ENCODE results near the gene RANGRF. TPM values are rescaled to one million over a fixed set of nuclear protein-coding genes. Genes with fewer than 3 reads are reported as not detected.

The RANGRF gene
- total and polyA plus RNA-seq, 9 of the 15 experiments (the other 6 are each of a cell fraction or from before 2014, with no cell fraction given): 7.6 to 60.0 (median 16.0) TPM

- TF ChIP-seq MYC (IDR thresholded peaks at IDR 0.05; ENCODE audit: low read depth, low read length): peak; percentile 51
- no peak for TF ChIP-seq MYC (CRISPR knock-in tag; IDR thresholded peaks at IDR 0.05; ENCODE audit: borderline replicate concordance, low read depth)
- peak; percentile 65; the same call in 1 of the 2 replicates for TF ChIP-seq RBFOX2 (IDR thresholded peaks at IDR 0.05; ENCODE audit: low read depth, low read length)
- TF ChIP-seq, protein P1, sequence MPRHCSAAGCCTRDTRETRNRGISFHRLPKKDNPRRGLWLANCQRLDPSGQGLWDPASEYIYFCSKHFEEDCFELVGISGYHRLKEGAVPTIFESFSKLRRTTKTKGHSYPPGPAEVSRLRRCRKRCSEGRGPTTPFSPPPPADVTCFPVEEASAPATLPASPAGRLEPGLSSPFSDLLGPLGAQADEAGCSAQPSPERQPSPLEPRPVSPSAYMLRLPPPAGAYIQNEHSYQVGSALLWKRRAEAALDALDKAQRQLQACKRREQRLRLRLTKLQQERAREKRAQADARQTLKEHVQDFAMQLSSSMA (CRISPR knock-in tag; IDR thresholded peaks at IDR 0.05): no peak
- TF ChIP-seq RFX5 (IDR thresholded peaks at IDR 0.05; ENCODE audit: low read depth, low read length): no peak
- TF ChIP-seq, protein P2, sequence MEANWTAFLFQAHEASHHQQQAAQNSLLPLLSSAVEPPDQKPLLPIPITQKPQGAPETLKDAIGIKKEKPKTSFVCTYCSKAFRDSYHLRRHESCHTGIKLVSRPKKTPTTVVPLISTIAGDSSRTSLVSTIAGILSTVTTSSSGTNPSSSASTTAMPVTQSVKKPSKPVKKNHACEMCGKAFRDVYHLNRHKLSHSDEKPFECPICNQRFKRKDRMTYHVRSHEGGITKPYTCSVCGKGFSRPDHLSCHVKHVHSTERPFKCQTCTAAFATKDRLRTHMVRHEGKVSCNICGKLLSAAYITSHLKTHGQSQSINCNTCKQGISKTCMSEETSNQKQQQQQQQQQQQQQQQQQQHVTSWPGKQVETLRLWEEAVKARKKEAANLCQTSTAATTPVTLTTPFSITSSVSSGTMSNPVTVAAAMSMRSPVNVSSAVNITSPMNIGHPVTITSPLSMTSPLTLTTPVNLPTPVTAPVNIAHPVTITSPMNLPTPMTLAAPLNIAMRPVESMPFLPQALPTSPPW (CRISPR knock-in tag; IDR thresholded peaks at IDR 0.05): 0 out of 2 replicates have a peak, but pooled peaks have one; percentile 10
- no peak for TF ChIP-seq RBM25 (IDR thresholded peaks at IDR 0.05; ENCODE audit: low read depth, low read length, severe bottlenecking)
- TF ChIP-seq ZBED1 (IDR thresholded peaks at IDR 0.05): no peak
- no peak for TF ChIP-seq ZNF263 (CRISPR knock-in tag; IDR thresholded peaks at IDR 0.05; ENCODE audit: borderline replicate concordance)
Observed at GRCh38 chr17:8288336-8289102, at the start of gene RANGRF (continued).

Data from K562 (cell line).